ENCODE data around the gene COL4A4. TPM values are rescaled to one million over a fixed set of nuclear protein-coding genes. Genes with fewer than 3 reads are reported as not detected.

COL4A4 gene
- total and polyA plus RNA-seq, 2 experiments from 2014 or later, result 1.3 to 3.1 TPM

DNA sequence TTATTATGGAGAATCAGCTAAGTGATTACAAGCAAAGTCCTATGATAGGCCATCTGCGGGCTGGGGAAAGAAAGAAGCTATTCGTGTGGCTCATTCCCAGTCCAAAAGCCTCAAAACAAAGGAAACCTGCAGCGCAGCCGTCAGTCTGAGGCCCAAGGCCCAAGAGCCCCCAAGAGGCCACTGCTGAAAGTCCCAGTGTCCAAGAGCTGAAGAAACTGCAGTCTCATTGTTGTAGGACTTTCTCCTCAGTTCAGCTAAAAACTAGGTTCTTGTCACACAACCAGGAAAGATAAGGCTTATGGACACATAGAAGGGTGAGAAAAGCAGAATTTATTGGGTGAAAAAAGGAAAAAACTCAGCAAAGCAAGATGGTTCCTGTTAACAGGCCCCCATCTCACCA, 185.0 kb downstream of the COL4A4 start:
- Mint-ChIP-seq H3K4me3 (no peak overlapping the region), H3K27me3 (ENCODE audit: insufficient read depth, low read depth, poor library complexity) (no peaks in the 10 kb centered on the region), H3K4me1 (peaks cover 15% of the 10 kb centered on the region), H3K9me3 (no peaks in the 10 kb centered on the region; the same call in 2 of the 3 replicates), H3K27ac (0 out of 2 replicates have a peak overlapping the region, but pooled peaks have one; percentile 76), H3K36me3 (ENCODE audit: low read depth) (no peaks in the 10 kb centered on the region)
- H2AFZ ChIP-seq, result no peak overlapping the region
- no peaks in the 10 kb centered on the region for H3F3A ChIP-seq (replicated peaks; ENCODE audit: low read depth)
- H3K4me2 ChIP-seq, result no peak overlapping the region
- ATAC-seq, result peak; percentile 55
- no peaks in the 10 kb centered on the region; the same call in 1 of the 2 replicates for H3K9me2 ChIP-seq (ENCODE audit: insufficient read depth)
- peaks cover 15% of the 10 kb centered on the region; the same call in 1 of the 2 replicates for H3K4me1 ChIP-seq (ENCODE audit: insufficient read depth)
- H3K27ac ChIP-seq (ENCODE audit: low read depth), result no peak overlapping the region
- H3K36me3 ChIP-seq (ENCODE audit: insufficient read depth), result no peaks in the 10 kb centered on the region
- no peaks in the 10 kb centered on the region for H3K27me3 ChIP-seq (ENCODE audit: insufficient read depth)
- H3K79me2 ChIP-seq (replicated peaks; ENCODE audit: insufficient read depth), result no peaks in the 10 kb centered on the region
- TF ChIP-seq ZNF331 (CRISPR knock-in tag; IDR thresholded peaks at IDR 0.05; ENCODE audit: low read depth) (no peak), EZH2 (IDR thresholded peaks at IDR 0.05; ENCODE audit: low read depth, unreplicated experiment) (no peak), POLR2AphosphoS5 (IDR thresholded peaks at IDR 0.05; ENCODE audit: low read depth) (no peak), EZH2phosphoT487 (IDR thresholded peaks at IDR 0.05; ENCODE audit: unreplicated experiment) (no peak), STAT1 (IDR thresholded peaks at IDR 0.05; ENCODE audit: unreplicated experiment) (no peak), CTCF (conservative IDR thresholded peaks at IDR 0.05; ENCODE audit: low read depth in 2 of 2) (peak in 1 of 2 experiments; percentile 35; a peak in 2 of 4 replicates), CREB1 (CRISPR knock-in tag; IDR thresholded peaks at IDR 0.05; ENCODE audit: low read depth) (no peak)
- TF ChIP-seq, protein P1, sequence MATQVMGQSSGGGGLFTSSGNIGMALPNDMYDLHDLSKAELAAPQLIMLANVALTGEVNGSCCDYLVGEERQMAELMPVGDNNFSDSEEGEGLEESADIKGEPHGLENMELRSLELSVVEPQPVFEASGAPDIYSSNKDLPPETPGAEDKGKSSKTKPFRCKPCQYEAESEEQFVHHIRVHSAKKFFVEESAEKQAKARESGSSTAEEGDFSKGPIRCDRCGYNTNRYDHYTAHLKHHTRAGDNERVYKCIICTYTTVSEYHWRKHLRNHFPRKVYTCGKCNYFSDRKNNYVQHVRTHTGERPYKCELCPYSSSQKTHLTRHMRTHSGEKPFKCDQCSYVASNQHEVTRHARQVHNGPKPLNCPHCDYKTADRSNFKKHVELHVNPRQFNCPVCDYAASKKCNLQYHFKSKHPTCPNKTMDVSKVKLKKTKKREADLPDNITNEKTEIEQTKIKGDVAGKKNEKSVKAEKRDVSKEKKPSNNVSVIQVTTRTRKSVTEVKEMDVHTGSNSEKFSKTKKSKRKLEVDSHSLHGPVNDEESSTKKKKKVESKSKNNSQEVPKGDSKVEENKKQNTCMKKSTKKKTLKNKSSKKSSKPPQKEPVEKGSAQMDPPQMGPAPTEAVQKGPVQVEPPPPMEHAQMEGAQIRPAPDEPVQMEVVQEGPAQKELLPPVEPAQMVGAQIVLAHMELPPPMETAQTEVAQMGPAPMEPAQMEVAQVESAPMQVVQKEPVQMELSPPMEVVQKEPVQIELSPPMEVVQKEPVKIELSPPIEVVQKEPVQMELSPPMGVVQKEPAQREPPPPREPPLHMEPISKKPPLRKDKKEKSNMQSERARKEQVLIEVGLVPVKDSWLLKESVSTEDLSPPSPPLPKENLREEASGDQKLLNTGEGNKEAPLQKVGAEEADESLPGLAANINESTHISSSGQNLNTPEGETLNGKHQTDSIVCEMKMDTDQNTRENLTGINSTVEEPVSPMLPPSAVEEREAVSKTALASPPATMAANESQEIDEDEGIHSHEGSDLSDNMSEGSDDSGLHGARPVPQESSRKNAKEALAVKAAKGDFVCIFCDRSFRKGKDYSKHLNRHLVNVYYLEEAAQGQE (IDR thresholded peaks at IDR 0.05; ENCODE audit: unreplicated experiment), result no peak
- TF ChIP-seq, protein P2, sequence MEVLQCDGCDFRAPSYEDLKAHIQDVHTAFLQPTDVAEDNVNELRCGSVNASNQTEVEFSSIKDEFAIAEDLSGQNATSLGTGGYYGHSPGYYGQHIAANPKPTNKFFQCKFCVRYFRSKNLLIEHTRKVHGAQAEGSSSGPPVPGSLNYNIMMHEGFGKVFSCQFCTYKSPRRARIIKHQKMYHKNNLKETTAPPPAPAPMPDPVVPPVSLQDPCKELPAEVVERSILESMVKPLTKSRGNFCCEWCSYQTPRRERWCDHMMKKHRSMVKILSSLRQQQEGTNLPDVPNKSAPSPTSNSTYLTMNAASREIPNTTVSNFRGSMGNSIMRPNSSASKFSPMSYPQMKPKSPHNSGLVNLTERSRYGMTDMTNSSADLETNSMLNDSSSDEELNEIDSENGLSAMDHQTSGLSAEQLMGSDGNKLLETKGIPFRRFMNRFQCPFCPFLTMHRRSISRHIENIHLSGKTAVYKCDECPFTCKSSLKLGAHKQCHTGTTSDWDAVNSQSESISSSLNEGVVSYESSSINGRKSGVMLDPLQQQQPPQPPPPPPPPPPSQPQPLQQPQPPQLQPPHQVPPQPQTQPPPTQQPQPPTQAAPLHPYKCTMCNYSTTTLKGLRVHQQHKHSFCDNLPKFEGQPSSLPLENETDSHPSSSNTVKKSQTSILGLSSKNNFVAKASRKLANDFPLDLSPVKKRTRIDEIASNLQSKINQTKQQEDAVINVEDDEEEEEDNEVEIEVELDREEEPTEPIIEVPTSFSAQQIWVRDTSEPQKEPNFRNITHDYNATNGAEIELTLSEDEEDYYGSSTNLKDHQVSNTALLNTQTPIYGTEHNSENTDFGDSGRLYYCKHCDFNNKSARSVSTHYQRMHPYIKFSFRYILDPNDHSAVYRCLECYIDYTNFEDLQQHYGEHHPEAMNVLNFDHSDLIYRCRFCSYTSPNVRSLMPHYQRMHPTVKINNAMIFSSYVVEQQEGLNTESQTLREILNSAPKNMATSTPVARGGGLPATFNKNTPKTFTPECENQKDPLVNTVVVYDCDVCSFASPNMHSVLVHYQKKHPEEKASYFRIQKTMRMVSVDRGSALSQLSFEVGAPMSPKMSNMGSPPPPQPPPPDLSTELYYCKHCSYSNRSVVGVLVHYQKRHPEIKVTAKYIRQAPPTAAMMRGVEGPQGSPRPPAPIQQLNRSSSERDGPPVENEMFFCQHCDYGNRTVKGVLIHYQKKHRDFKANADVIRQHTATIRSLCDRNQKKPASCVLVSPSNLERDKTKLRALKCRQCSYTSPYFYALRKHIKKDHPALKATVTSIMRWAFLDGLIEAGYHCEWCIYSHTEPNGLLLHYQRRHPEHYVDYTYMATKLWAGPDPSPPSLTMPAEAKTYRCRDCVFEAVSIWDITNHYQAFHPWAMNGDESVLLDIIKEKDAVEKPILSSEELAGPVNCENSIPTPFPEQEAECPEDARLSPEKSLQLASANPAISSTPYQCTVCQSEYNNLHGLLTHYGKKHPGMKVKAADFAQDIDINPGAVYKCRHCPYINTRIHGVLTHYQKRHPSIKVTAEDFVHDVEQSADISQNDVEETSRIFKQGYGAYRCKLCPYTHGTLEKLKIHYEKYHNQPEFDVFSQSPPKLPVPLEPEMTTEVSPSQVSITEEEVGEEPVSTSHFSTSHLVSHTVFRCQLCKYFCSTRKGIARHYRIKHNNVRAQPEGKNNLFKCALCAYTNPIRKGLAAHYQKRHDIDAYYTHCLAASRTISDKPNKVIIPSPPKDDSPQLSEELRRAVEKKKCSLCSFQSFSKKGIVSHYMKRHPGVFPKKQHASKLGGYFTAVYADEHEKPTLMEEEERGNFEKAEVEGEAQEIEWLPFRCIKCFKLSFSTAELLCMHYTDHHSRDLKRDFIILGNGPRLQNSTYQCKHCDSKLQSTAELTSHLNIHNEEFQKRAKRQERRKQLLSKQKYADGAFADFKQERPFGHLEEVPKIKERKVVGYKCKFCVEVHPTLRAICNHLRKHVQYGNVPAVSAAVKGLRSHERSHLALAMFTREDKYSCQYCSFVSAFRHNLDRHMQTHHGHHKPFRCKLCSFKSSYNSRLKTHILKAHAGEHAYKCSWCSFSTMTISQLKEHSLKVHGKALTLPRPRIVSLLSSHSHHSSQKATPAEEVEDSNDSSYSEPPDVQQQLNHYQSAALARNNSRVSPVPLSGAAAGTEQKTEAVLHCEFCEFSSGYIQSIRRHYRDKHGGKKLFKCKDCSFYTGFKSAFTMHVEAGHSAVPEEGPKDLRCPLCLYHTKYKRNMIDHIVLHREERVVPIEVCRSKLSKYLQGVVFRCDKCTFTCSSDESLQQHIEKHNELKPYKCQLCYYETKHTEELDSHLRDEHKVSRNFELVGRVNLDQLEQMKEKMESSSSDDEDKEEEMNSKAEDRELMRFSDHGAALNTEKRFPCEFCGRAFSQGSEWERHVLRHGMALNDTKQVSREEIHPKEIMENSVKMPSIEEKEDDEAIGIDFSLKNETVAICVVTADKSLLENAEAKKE (CRISPR knock-in tag; IDR thresholded peaks at IDR 0.05), result 0 out of 2 replicates have a peak, but pooled peaks have one; percentile 44
- DNase-seq (ENCODE audit: low spot score), result peak; percentile 25
- no peak overlapping the region for H3K4me3 ChIP-seq
- H4K20me1 ChIP-seq (replicated peaks; ENCODE audit: insufficient read depth), result no peaks in the 10 kb centered on the region; the same call in 1 of the 2 replicates
